Measurements from ENCODE around the gene ARHGAP25.

Gene ARHGAP25

DNA sequence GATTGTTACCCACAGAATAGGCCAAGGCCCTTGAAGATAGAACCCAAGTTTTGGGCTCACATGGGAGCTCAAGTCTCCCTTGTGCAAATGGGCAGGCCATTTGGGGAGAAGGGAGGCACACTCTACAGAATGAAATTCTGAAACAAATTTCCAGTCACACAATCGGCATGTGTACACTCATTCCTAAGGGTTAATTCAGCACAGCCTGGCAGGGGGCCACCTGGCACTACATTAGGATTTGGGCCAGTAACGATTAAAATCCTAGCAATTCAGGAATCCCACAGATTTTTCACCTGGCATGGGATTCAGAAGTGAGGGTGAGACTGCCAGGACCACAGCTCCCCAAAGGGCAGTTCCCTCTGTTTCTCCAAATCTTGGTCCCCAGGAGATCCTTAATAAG lies 90.2 kb downstream of the ARHGAP25 start:
- ChIA-PET POLR2A (ENCODE audit: low non-redundant PET) (no interaction called here), CTCF (interaction anchor here (0.7 kb wide), 1 partner anchor 48 kb away, joined by 5 read pairs; no protein-coding TSS in a partner anchor)
- DNase-seq (ENCODE audit: low spot score): peak; percentile 59
- TF ChIP-seq, protein P1, sequence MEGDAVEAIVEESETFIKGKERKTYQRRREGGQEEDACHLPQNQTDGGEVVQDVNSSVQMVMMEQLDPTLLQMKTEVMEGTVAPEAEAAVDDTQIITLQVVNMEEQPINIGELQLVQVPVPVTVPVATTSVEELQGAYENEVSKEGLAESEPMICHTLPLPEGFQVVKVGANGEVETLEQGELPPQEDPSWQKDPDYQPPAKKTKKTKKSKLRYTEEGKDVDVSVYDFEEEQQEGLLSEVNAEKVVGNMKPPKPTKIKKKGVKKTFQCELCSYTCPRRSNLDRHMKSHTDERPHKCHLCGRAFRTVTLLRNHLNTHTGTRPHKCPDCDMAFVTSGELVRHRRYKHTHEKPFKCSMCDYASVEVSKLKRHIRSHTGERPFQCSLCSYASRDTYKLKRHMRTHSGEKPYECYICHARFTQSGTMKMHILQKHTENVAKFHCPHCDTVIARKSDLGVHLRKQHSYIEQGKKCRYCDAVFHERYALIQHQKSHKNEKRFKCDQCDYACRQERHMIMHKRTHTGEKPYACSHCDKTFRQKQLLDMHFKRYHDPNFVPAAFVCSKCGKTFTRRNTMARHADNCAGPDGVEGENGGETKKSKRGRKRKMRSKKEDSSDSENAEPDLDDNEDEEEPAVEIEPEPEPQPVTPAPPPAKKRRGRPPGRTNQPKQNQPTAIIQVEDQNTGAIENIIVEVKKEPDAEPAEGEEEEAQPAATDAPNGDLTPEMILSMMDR (conservative IDR thresholded peaks at IDR 0.05; ENCODE audit: low read depth): no peak
- H3K27ac ChIP-seq: peak overlapping the region; percentile 76

GRCh38 chr2:68825866-68826265 lies 91.3 kb downstream of the ARHGAP25 start:
- TF ChIP-seq, protein P1 (conservative IDR thresholded peaks at IDR 0.05; ENCODE audit: low read depth): no peak
- DNase-seq (ENCODE audit: low spot score): no peak
- CTCF ChIA-PET: no interaction called here
- peak overlapping the region; percentile 76; the same call in 1 of the 2 replicates for H3K27ac ChIP-seq
- POLR2A ChIA-PET (ENCODE audit: low non-redundant PET): no interaction called here

DNA sequence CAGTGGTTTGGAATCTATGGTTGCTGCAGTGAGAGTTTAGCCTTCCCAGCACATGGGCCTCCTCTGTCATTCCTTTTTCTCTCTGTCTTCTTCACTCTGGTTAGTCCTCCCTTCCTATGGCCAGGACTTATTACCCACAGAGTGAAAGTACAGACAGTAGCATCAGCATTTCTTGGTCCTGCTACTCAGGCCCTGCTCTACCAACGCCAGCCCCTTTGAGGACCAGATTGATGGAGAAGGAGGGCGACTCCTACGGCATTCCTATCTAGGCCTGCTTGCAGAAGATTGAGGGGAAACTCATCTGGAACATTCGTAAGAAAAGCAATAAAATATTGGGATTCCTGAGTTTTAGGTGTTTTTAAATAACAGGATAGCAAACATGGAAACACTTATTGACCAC lies 93.1 kb downstream of the ARHGAP25 start:
- ChIA-PET CTCF (no interaction called here), POLR2A (ENCODE audit: low non-redundant PET) (no interaction called here)
- no peak overlapping the region for H3K27ac ChIP-seq
- no peak for DNase-seq (ENCODE audit: low spot score)
- TF ChIP-seq, protein P1 (conservative IDR thresholded peaks at IDR 0.05; ENCODE audit: low read depth): no peak

- peak overlapping the region; percentile 82 for H3K27ac ChIP-seq
- TF ChIP-seq, protein P1 (conservative IDR thresholded peaks at IDR 0.05; ENCODE audit: low read depth): no peak
- CTCF ChIA-PET: no interaction called here
- POLR2A ChIA-PET (ENCODE audit: low non-redundant PET): no interaction called here
- peak; percentile 93 for DNase-seq (ENCODE audit: low spot score)
These were observed 94.5 kb downstream of the ARHGAP25 start for GRCh38 chr2:68828887-68829708.

DNA sequence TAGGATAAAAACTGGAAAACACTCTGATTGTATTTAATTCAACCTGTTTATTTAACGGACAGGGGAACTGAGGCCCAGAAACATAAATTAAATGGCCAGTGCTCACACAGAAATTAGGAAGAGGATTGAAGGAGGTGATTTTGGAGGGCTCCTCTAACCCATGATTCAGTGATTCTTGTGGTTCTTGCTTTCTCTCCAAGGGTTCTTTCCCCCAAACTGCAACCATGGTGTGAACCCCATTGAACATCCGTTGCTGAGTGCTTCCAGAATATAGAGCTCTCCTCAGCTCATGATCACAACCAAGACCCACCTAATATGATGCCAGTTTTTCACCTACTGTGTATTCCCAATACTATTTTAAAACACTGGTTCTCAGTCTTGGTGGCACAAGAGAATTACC lies 95.1 kb downstream of the ARHGAP25 start:
- H3K27ac ChIP-seq: peak overlapping the region; percentile 82
- CTCF ChIA-PET: no interaction called here
- POLR2A ChIA-PET (ENCODE audit: low non-redundant PET): no interaction called here
- no peak for DNase-seq (ENCODE audit: low spot score)
- TF ChIP-seq, protein P1 (conservative IDR thresholded peaks at IDR 0.05; ENCODE audit: low read depth): no peak

DNA sequence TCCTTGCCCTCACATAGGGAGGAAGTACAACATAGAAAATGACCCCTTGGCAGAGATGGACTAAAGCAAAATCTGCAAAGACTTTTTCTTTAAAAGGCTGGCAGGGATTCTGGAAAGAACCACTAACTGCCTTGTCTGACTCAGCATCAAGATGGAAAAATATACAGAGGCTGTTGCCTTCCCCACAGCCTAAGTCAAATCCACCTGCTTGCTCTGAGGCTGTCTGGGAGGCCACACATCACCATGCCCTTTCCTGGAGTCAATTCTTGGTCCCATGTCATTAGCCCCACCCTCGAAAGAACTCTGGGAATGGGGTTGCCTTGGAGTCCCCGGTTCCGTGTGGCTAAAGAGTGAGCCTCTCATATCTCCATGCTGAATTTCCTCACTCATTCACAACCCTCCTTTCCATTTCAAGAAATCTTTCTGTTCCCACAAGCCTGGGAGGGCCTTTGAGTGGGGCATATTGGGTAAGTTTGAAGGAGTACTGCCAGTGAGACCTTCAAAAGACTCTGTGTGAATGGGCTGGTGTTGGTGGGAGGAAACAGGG lies 97.1 kb downstream of the ARHGAP25 start:
- no peak overlapping the region for H3K27ac ChIP-seq
- ChIA-PET CTCF (no interaction called here), POLR2A (ENCODE audit: low non-redundant PET) (no interaction called here)
- TF ChIP-seq, protein P1 (conservative IDR thresholded peaks at IDR 0.05; ENCODE audit: low read depth): no peak
- no peak for DNase-seq (ENCODE audit: low spot score)
